Suprapubic skin (tissue), 3 donors: ENCODE results near the gene ZG16.
A peak's percentile ranks its signal among the peaks of the same experiment; 100 is the strongest.

Experiments
- POLR2A ChIP-seq, 2 donors: fragments of 450-650 bp; IDR thresholded peaks; one replicate each; pipeline ENCODE4 v1.6.1; 2017; ENCODE audit warnings: antibody characterized with exemption in 2 of 2, mild to moderate bottlenecking in 2 of 2, moderate library complexity in 2 of 2
- TF ChIP-seq, protein P1 (sequence below), 2 donors: fragments of 200-600 bp in 1 of 2; fragments of 450-650 bp in 1 of 2; sonication (generic) in 1 of 2; IDR thresholded peaks; one replicate each; pipeline ENCODE4 v1.5.1; 2016 to 2019; ENCODE audit warnings: antibody characterized with exemption in 2 of 2, mild to moderate bottlenecking in 1 of 2, moderate library complexity in 1 of 2

DNA sequence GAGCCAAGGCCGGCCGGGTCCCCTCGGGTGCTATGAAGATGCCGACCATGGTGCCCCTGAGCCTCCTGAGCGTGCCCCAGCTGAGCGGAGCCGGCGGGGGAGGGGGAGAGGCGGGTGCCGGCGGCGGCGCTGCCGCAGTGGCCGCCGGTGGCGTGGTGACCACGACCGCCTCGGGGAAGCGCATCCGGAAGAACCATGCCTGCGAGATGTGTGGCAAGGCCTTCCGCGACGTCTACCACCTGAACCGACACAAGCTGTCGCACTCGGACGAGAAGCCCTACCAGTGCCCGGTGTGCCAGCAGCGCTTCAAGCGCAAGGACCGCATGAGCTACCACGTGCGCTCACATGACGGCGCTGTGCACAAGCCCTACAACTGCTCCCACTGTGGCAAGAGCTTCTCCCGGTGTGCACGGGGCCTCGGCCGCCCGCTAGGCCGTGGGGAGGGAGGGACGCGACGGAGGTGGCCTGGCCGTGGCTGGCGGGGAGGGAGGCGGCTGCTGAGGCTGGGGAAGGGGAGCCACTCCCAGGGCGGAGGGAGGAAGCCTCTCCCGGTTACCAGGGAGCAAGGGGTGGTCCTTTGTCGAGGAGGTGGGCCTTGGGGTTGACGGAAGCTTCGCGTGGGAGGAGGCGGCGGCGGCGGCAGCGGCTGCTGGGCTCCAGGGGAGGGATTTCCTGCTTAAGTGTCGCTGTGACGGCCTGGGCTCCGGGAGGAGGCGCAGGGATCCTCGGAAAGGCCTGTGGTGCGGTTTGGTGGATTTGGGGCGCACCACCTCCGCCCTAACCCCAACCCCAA, 29.6 kb downstream of the ZG16 start:
- TF ChIP-seq, protein P1, sequence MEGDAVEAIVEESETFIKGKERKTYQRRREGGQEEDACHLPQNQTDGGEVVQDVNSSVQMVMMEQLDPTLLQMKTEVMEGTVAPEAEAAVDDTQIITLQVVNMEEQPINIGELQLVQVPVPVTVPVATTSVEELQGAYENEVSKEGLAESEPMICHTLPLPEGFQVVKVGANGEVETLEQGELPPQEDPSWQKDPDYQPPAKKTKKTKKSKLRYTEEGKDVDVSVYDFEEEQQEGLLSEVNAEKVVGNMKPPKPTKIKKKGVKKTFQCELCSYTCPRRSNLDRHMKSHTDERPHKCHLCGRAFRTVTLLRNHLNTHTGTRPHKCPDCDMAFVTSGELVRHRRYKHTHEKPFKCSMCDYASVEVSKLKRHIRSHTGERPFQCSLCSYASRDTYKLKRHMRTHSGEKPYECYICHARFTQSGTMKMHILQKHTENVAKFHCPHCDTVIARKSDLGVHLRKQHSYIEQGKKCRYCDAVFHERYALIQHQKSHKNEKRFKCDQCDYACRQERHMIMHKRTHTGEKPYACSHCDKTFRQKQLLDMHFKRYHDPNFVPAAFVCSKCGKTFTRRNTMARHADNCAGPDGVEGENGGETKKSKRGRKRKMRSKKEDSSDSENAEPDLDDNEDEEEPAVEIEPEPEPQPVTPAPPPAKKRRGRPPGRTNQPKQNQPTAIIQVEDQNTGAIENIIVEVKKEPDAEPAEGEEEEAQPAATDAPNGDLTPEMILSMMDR (IDR thresholded peaks at IDR 0.05), result peak in 1 of 2 donors; percentile 51
- TF ChIP-seq POLR2A (IDR thresholded peaks at IDR 0.05), result peak in 1 of 2 donors; percentile 14
